Measurements from ENCODE around the gene FDXACB1.

DNA sequence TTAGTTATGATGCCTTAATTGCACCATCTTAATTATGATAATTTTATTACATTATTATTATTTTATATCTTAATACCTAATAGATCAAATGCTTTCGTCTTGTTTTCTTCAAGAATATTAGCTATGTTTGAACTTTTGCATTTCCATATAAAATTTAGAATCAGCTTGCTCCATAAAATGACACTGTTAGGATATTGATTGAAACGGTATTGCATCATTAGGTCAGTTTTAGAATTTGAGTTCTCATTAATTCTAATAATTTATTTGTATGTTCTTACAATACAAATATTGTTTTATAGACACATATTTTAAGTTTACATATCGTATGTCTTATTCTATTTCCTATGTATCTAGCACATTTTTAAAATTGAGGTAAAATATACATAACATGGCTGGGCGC is 7.1 kb upstream of the FDXACB1 start:
- TF ChIP-seq, protein P1, sequence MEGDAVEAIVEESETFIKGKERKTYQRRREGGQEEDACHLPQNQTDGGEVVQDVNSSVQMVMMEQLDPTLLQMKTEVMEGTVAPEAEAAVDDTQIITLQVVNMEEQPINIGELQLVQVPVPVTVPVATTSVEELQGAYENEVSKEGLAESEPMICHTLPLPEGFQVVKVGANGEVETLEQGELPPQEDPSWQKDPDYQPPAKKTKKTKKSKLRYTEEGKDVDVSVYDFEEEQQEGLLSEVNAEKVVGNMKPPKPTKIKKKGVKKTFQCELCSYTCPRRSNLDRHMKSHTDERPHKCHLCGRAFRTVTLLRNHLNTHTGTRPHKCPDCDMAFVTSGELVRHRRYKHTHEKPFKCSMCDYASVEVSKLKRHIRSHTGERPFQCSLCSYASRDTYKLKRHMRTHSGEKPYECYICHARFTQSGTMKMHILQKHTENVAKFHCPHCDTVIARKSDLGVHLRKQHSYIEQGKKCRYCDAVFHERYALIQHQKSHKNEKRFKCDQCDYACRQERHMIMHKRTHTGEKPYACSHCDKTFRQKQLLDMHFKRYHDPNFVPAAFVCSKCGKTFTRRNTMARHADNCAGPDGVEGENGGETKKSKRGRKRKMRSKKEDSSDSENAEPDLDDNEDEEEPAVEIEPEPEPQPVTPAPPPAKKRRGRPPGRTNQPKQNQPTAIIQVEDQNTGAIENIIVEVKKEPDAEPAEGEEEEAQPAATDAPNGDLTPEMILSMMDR (IDR thresholded peaks at IDR 0.05; ENCODE audit: low read depth, low read length, missing input control) = no peak
- TF ChIP-seq, protein P2, sequence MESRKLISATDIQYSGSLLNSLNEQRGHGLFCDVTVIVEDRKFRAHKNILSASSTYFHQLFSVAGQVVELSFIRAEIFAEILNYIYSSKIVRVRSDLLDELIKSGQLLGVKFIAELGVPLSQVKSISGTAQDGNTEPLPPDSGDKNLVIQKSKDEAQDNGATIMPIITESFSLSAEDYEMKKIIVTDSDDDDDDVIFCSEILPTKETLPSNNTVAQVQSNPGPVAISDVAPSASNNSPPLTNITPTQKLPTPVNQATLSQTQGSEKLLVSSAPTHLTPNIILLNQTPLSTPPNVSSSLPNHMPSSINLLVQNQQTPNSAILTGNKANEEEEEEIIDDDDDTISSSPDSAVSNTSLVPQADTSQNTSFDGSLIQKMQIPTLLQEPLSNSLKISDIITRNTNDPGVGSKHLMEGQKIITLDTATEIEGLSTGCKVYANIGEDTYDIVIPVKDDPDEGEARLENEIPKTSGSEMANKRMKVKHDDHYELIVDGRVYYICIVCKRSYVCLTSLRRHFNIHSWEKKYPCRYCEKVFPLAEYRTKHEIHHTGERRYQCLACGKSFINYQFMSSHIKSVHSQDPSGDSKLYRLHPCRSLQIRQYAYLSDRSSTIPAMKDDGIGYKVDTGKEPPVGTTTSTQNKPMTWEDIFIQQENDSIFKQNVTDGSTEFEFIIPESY (IDR thresholded peaks at IDR 0.05) = no peak
- TF ChIP-seq TAF1 (conservative IDR thresholded peaks at IDR 0.05) (no peak), RXRA (IDR thresholded peaks at IDR 0.05) (no peak), RAD21 (IDR thresholded peaks at IDR 0.05) (no peak), JUND (IDR thresholded peaks at IDR 0.05) (no peak), GABPA (IDR thresholded peaks at IDR 0.05 in 1 of 2, conservative IDR thresholded peaks at IDR 0.05 in 1 of 2) (no peak), SP1 (IDR thresholded peaks at IDR 0.05) (no peak), YY1 (IDR thresholded peaks at IDR 0.05) (no peak), EGR1 (IDR thresholded peaks at IDR 0.05; ENCODE audit: low read depth in 2 of 2) (no peak), ATF3 (IDR thresholded peaks at IDR 0.05) (no peak)
- TF ChIP-seq, protein P3, sequence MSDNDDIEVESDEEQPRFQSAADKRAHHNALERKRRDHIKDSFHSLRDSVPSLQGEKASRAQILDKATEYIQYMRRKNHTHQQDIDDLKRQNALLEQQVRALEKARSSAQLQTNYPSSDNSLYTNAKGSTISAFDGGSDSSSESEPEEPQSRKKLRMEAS (IDR thresholded peaks at IDR 0.05) = no peak
- TF ChIP-seq, protein P4, sequence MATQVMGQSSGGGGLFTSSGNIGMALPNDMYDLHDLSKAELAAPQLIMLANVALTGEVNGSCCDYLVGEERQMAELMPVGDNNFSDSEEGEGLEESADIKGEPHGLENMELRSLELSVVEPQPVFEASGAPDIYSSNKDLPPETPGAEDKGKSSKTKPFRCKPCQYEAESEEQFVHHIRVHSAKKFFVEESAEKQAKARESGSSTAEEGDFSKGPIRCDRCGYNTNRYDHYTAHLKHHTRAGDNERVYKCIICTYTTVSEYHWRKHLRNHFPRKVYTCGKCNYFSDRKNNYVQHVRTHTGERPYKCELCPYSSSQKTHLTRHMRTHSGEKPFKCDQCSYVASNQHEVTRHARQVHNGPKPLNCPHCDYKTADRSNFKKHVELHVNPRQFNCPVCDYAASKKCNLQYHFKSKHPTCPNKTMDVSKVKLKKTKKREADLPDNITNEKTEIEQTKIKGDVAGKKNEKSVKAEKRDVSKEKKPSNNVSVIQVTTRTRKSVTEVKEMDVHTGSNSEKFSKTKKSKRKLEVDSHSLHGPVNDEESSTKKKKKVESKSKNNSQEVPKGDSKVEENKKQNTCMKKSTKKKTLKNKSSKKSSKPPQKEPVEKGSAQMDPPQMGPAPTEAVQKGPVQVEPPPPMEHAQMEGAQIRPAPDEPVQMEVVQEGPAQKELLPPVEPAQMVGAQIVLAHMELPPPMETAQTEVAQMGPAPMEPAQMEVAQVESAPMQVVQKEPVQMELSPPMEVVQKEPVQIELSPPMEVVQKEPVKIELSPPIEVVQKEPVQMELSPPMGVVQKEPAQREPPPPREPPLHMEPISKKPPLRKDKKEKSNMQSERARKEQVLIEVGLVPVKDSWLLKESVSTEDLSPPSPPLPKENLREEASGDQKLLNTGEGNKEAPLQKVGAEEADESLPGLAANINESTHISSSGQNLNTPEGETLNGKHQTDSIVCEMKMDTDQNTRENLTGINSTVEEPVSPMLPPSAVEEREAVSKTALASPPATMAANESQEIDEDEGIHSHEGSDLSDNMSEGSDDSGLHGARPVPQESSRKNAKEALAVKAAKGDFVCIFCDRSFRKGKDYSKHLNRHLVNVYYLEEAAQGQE (IDR thresholded peaks at IDR 0.05) = no peak

Measured in liver (tissue), 3 donors.